Keratinocyte (primary cell): ENCODE results near the gene RIOK3. TPM values are rescaled to one million over a fixed set of nuclear protein-coding genes. Genes with fewer than 3 reads are reported as not detected.

Experiments used
- DNase-seq: peaks from one replicate; pipeline ENCODE4 v3.0.0-alpha.2; 2011; ENCODE audit warnings: low read depth, missing footprints, low spot score
- FAIRE-seq: peaks from 2 replicates; lab custom pipeline; 2011; peaks lifted over from hg19 to GRCh38; lab: Jason Lieb, UNC
- H2AFZ ChIP-seq: 2 replicates; pipeline ENCODE4 v1.6.0; 2012; ENCODE audit warnings: low read length, control low read depth, inconsistent platforms; ENCODE audit not compliant: control insufficient read depth
- H3K27ac ChIP-seq: 2 replicates; pipeline ENCODE4 v1.5.1; 2011; ENCODE audit warnings: low read length; ENCODE audit not compliant: control insufficient read depth, insufficient read depth
- H3K27me3 ChIP-seq: 3 replicates; pipeline ENCODE4 v1.6.0; 2011; ENCODE audit warnings: low read length; ENCODE audit not compliant: control insufficient read depth, insufficient read depth; ENCODE audit errors: extremely low read depth
- H3K36me3 ChIP-seq, 2 experiments: 2 replicates in 1 of 2; 3 replicates in 1 of 2; pipeline ENCODE4 v1.5.1; 2011; ENCODE audit warnings: low read length in 2 of 2, mild to moderate bottlenecking in 1 of 2; ENCODE audit not compliant: control insufficient read depth in 2 of 2, insufficient read depth in 2 of 2; ENCODE audit errors: extremely low read depth in 1 of 2
- H3K4me1 ChIP-seq: 3 replicates; pipeline ENCODE4 v1.5.1; 2011; ENCODE audit warnings: low read length; ENCODE audit not compliant: control insufficient read depth, insufficient read depth; ENCODE audit errors: extremely low read depth
- H3K4me2 ChIP-seq: 3 replicates; pipeline ENCODE4 v1.6.0; 2011; ENCODE audit warnings: low read depth, low read length; ENCODE audit not compliant: control insufficient read depth, insufficient read depth; ENCODE audit errors: extremely low read depth
- H3K4me3 ChIP-seq, 3 experiments: fragments of 200-600 bp in 1 of 3; sonication (generic) in 1 of 3; 2 replicates in 2 of 3; 3 replicates in 1 of 3; pipeline ENCODE4 v1.5.1; 2011 to 2016; ENCODE audit warnings: low read length in 3 of 3, mild to moderate bottlenecking in 3 of 3, control low read depth in 2 of 3, inconsistent platforms in 1 of 3, low read depth in 1 of 3, mixed read lengths in 1 of 3, mixed run types in 1 of 3, moderate library complexity in 1 of 3; ENCODE audit not compliant: control insufficient read depth in 2 of 3, insufficient read depth in 2 of 3; ENCODE audit errors: extremely low read depth in 1 of 3
- H3K79me2 ChIP-seq: 2 replicates; pipeline ENCODE4 v1.6.0; 2012; ENCODE audit warnings: low read length; ENCODE audit not compliant: control insufficient read depth, insufficient read depth
- H3K9ac ChIP-seq: 3 replicates; pipeline ENCODE4 v1.6.0; 2011; ENCODE audit warnings: low read length; ENCODE audit not compliant: control insufficient read depth, insufficient read depth; ENCODE audit errors: extremely low read depth
- H3K9me1 ChIP-seq: 3 replicates; pipeline ENCODE4 v1.6.0; 2011; ENCODE audit warnings: low read length; ENCODE audit not compliant: control insufficient read depth, insufficient read depth; ENCODE audit errors: extremely low read depth
- H3K9me3 ChIP-seq: 2 replicates; pipeline ENCODE4 v1.5.1; 2012; ENCODE audit warnings: low read depth, low read length; ENCODE audit not compliant: control insufficient read depth
- H4K20me1 ChIP-seq: 3 replicates; pipeline ENCODE4 v1.6.0; 2011; ENCODE audit warnings: low read length; ENCODE audit not compliant: control insufficient read depth, insufficient read depth; ENCODE audit errors: extremely low read depth
- EZH2 ChIP-seq: IDR thresholded peaks from one replicate; pipeline ENCODE4 v1.6.1; 2012; ENCODE audit warnings: inconsistent platforms, mild to moderate bottlenecking, low read length, moderate library complexity
- dilution Hi-C: fragments of 300-500 bp; cut with MboI; formaldehyde crosslinking; loops from one replicate; pipeline ENCODE4 v1.7.0; 2020; ENCODE audit warnings: low sequenced_read_pairs; ENCODE audit not compliant: extremely low pct_ligation_motif_present
- polyA plus RNA-seq, 5 experiments: library from polyadenylated mRNA; depleted of rRNA in 3 of 5; stranded (reverse) in 3 of 5; stranded (forward) in 1 of 5; unstranded in 1 of 5; fragments of >200 nt; gene quantifications; 1 replicate in 1 of 5; 2 replicates in 3 of 5; 3 replicates in 1 of 5; pipeline versions ENCODE4 v1.2.1 to v1.2.3, GENCODE V29; 2011 to 2012; ENCODE audit warnings: missing spikeins in 2 of 5, low read depth in 1 of 5, low replicate concordance in 1 of 5
- TF ChIP-seq, protein P1 (sequence below), 3 experiments: IDR thresholded peaks in 1 of 3; conservative IDR thresholded peaks in 1 of 3; optimal IDR thresholded peaks in 1 of 3; 2 replicates in 2 of 3; 3 replicates in 1 of 3; pipeline versions ENCODE3 to v1.5.1; 2011; ENCODE audit warnings: low read length in 3 of 3, mild to moderate bottlenecking in 3 of 3, moderate library complexity in 2 of 3, control low read depth in 1 of 3, inconsistent platforms in 1 of 3; ENCODE audit not compliant: insufficient read depth in 2 of 3; ENCODE audit errors: extremely low read depth in 1 of 3

Gene RIOK3
- polyA plus RNA-seq, 1 donor (not counting 4 experiments of a cell fraction or from before 2014, with no cell fraction given), result 68.6 TPM

- FAIRE-seq, result no peak
- TF ChIP-seq EZH2, result no peak
- TF ChIP-seq, protein P1, sequence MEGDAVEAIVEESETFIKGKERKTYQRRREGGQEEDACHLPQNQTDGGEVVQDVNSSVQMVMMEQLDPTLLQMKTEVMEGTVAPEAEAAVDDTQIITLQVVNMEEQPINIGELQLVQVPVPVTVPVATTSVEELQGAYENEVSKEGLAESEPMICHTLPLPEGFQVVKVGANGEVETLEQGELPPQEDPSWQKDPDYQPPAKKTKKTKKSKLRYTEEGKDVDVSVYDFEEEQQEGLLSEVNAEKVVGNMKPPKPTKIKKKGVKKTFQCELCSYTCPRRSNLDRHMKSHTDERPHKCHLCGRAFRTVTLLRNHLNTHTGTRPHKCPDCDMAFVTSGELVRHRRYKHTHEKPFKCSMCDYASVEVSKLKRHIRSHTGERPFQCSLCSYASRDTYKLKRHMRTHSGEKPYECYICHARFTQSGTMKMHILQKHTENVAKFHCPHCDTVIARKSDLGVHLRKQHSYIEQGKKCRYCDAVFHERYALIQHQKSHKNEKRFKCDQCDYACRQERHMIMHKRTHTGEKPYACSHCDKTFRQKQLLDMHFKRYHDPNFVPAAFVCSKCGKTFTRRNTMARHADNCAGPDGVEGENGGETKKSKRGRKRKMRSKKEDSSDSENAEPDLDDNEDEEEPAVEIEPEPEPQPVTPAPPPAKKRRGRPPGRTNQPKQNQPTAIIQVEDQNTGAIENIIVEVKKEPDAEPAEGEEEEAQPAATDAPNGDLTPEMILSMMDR (optimal IDR thresholded peaks at IDR 0.05 in 1 of 3, IDR thresholded peaks at IDR 0.05 in 1 of 3, conservative IDR thresholded peaks at IDR 0.05 in 1 of 3; ENCODE audit: extremely low read depth in 1 of 3, insufficient read depth in 2 of 3, low read length in 3 of 3), result no peak
- H3K4me1 ChIP-seq, result no peaks in the 10 kb centered on the region
These were observed 10.1 kb upstream of the RIOK3 start for GRCh38 chr18:23442958-23443357.

DNA sequence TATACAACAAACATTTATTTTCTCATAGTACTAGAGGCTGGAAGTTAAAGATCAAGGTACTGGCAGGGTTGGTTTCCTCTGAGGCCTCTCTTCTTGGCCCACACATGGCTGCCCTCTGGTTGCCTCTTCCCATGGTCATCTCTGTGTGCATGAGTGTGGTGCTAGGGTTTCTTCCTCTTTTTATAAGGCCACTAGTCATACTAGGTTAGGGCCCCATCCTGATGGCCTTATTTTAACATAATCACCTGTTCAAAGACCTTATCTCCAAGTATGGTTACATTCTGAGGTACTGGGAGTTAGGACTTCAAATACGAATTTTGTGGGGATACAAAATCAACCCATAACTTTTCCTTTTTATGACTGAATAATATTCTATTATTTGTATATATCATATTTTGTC lies 4.8 kb upstream of the RIOK3 start:
- no peak for TF ChIP-seq EZH2
- TF ChIP-seq, protein P1 (optimal IDR thresholded peaks at IDR 0.05 in 1 of 3, IDR thresholded peaks at IDR 0.05 in 1 of 3, conservative IDR thresholded peaks at IDR 0.05 in 1 of 3; ENCODE audit: extremely low read depth in 1 of 3, insufficient read depth in 2 of 3, low read length in 3 of 3), result no peak
- Histone ChIP-seq H3K9me3 (no peaks in the 10 kb centered on the region), H3K36me3 (no peaks in the 10 kb centered on the region), H3K9me1 (no peaks in the 10 kb centered on the region), H3K4me3 (no peak overlapping the region), H4K20me1 (no peaks in the 10 kb centered on the region), H3K27ac (no peak overlapping the region), H3K9ac (no peak overlapping the region), H3K4me1 (peaks cover 10% of the 10 kb centered on the region), H3K27me3 (no peaks in the 10 kb centered on the region), H3K79me2 (peaks cover 2% of the 10 kb centered on the region), H3K4me2 (no peak overlapping the region), H2AFZ (no peak overlapping the region)
- dilution Hi-C loops, result no loop called here
- DNase-seq (no peak), FAIRE-seq (no peak)

More at GRCh38 chr18:23442958-23443357, 10.1 kb upstream of the RIOK3 start:
- Histone ChIP-seq H3K9me1 (no peaks in the 10 kb centered on the region), H3K79me2 (no peaks in the 10 kb centered on the region), H3K9me3 (no peaks in the 10 kb centered on the region), H3K9ac (no peak overlapping the region), H4K20me1 (no peaks in the 10 kb centered on the region), H3K27ac (no peak overlapping the region), H3K27me3 (no peaks in the 10 kb centered on the region), H3K4me2 (no peak overlapping the region), H3K36me3 (no peaks in the 10 kb centered on the region), H2AFZ (no peak overlapping the region), H3K4me3 (no peak overlapping the region)
- no peak for DNase-seq
- dilution Hi-C loops, result no loop called here
